Measurements from ENCODE around the gene TBXAS1.

The TBXAS1 gene

DNA sequence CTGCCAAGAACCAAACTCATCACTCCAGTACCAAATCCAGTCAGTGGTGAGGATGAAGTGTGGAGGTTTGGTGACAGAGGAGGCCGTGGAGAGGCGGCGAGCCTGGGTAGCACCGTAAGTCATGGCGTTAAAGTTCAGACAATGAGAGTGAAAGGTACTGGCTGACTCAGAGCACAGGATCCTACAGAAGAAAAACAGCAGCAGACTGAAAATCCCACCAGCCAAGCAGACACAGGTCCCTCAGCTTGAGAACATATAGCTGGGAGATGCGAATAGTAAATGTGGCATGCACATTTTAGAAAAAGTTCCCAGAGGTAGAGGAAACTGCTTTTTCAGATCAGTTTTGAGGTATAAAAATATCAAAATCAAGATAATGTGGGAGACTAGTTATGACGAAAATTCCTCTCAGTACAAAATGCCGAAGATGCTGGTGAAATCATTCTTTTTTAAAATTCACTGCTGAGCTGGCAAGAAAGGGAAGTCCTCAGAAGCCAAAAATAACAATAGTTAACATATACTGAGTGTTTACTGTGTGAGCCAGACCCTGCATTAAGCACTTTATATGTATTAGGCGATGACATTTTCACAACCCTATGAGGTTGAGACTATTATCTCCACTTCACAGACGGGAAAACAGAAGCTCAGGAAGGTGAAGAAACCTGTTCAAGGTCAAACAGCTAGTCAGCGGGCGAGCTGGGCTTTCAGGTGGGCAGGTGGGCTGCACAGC is 212.8 kb downstream of the TBXAS1 start:
- TF ChIP-seq, protein P1, sequence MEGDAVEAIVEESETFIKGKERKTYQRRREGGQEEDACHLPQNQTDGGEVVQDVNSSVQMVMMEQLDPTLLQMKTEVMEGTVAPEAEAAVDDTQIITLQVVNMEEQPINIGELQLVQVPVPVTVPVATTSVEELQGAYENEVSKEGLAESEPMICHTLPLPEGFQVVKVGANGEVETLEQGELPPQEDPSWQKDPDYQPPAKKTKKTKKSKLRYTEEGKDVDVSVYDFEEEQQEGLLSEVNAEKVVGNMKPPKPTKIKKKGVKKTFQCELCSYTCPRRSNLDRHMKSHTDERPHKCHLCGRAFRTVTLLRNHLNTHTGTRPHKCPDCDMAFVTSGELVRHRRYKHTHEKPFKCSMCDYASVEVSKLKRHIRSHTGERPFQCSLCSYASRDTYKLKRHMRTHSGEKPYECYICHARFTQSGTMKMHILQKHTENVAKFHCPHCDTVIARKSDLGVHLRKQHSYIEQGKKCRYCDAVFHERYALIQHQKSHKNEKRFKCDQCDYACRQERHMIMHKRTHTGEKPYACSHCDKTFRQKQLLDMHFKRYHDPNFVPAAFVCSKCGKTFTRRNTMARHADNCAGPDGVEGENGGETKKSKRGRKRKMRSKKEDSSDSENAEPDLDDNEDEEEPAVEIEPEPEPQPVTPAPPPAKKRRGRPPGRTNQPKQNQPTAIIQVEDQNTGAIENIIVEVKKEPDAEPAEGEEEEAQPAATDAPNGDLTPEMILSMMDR (IDR thresholded peaks at IDR 0.05; ENCODE audit: low read depth, low read length): no peak
- DNase-seq (ENCODE audit: extremely low read depth, low read depth): no peak

DNA sequence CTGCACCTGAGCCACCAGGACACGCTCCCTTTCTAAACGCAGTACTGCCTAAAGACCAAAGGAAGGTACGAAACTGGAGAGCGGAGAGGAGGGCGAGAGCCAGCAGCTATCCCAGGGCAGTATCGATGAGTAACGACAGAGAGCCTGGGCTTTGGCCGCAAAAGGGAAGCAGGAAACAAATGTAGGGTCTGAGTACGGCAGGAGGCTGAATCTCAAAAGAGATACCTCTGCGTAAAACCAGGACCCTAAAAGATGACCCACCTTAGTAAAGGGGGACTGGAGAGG is 213.3 kb downstream of the TBXAS1 start:
- DNase-seq (ENCODE audit: extremely low read depth, low read depth): no peak
- TF ChIP-seq, protein P1 (IDR thresholded peaks at IDR 0.05; ENCODE audit: low read depth, low read length): no peak

DNA sequence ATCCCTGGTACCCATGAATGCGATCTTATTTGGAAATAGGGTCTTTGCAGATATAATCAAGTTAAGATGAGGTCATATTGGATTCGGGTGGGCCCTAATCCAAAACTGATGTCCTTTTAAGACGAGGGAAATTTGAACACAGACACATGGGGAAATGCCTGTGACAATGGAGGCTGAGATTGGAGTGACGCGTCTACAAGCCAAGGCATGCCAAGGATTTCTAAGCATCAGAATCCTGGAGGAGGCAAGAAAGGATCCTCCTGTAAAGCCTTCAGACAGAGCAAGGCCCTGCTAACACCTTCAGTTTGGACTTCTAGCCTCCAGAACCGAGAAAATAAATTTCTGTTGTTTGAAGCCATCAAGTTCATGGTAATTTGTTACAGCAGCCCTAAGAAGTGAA is 215.2 kb downstream of the TBXAS1 start:
- no peak for DNase-seq (ENCODE audit: extremely low read depth, low read depth)
- TF ChIP-seq, protein P1 (IDR thresholded peaks at IDR 0.05; ENCODE audit: low read depth, low read length): no peak

DNA sequence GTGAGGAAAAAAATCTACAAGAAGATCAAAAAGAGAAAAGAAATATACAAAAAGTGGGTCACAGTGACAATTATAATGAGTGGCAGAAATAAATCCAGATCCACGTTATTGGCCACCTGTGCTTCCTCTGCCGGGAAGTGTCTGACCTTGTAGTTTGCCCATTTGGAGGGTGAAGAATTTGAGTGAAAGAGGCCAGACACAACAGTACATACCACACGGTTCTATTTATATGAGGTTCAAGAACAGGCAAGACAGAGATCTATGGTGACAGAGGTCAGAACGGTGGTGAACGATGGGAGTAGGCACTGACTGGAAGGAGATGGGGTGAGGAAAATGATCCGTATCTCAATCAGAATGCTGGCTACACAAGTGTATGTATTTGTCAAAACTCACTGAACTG is 216.6 kb downstream of the TBXAS1 start:
- TF ChIP-seq, protein P1 (IDR thresholded peaks at IDR 0.05; ENCODE audit: low read depth, low read length): no peak
- no peak for DNase-seq (ENCODE audit: extremely low read depth, low read depth)

DNA sequence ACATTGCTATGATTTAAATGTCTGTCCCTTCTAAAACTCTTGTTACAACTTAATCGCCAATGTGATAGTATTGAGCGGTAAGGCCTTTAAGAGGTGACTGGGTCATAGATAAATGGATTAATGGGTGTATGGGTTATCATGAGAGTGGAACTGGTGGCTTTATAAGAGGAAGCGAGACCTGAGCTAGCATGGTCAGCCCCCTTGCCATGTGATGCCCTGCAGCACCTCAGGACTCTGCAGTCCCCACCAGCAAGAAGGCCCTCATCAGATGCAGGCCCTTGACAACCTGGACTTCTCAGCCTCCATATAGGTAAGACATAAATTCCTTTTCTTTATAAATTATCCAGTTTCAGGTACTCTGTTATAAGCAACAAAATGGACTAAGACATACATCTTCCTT is 218.1 kb downstream of the TBXAS1 start:
- TF ChIP-seq, protein P1 (IDR thresholded peaks at IDR 0.05; ENCODE audit: low read depth, low read length): no peak
- DNase-seq (ENCODE audit: extremely low read depth, low read depth): no peak

DNA sequence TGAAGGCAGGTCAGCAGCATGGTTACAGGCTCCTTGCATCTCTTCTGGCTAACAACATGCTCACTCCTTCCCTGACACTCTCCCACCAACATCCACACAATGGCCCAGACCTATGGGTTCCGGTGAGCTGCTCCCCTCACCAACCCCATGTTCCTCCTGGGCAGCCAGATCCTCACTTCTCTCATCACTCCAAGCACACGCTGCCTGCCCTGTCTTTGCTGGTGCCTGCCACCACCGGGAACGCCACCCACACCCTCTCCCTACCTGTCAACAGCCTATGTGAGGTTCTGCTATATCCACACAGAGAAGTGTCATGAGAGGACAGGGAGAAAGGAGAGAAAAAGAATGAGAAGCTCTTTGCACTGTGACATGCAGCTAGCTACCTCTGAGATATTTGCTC is 219.1 kb downstream of the TBXAS1 start:
- TF ChIP-seq, protein P1 (IDR thresholded peaks at IDR 0.05; ENCODE audit: low read depth, low read length): no peak
- no peak for DNase-seq (ENCODE audit: extremely low read depth, low read depth)

DNA sequence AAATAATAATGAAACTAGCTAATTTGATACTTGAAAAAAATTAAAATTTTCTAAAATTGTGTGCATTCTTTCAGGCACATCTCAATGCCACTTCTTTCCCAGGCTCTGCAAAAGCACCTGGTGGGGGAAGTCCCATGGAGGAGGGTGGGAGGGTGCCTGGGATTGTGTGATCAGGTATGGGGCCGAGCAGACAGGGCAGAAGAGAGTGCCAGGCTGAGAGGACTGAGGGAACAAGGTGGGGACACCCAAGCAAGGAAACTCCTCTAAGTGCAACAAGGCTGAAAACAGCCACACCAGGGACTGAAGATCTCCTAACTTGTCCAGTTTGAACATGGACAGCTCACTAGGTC is 219.9 kb downstream of the TBXAS1 start:
- TF ChIP-seq, protein P1 (IDR thresholded peaks at IDR 0.05; ENCODE audit: low read depth, low read length): no peak
- DNase-seq (ENCODE audit: extremely low read depth, low read depth): no peak
